Smooth muscle cell (in vitro differentiated cells): Measurements from ENCODE around the gene OBSL1. TPM values are rescaled to one million over a fixed set of nuclear protein-coding genes. Genes with fewer than 3 reads are reported as not detected.

Experiments used
- DNase-seq: peaks from one replicate; lab custom pipeline; 2025; ENCODE audit not compliant: unreplicated experiment; lab: John Stamatoyannopoulos, UW
- H2AFZ ChIP-seq: fragments of 200-600 bp; sonication (generic); 2 replicates; pipeline ENCODE4 v1.6.0; 2016; ENCODE audit warnings: antibody characterized with exemption, low read depth, mild to moderate bottlenecking
- H3F3A ChIP-seq: fragments of 200-600 bp; sonication (generic); 2 replicates; pipeline ENCODE4 v1.6.0; 2017; ENCODE audit warnings: antibody characterized with exemption, low read depth
- H3K27ac ChIP-seq: fragments of 200-600 bp; sonication (generic); 2 replicates; pipeline ENCODE4 v1.5.1; 2016; ENCODE audit warnings: low read depth, mild to moderate bottlenecking
- H3K27me3 ChIP-seq: fragments of 200-600 bp; sonication (generic); 2 replicates; pipeline ENCODE4 v1.6.1; 2016; ENCODE audit warnings: low read depth, mild to moderate bottlenecking
- H3K36me3 ChIP-seq: fragments of 200-600 bp; sonication (generic); 2 replicates; pipeline ENCODE4 v1.5.1; 2016; ENCODE audit warnings: low read depth
- H3K4me1 ChIP-seq: fragments of 200-600 bp; sonication (generic); 2 replicates; pipeline ENCODE4 v1.5.1; 2016; ENCODE audit warnings: low read depth
- H3K4me2 ChIP-seq: fragments of 200-600 bp; sonication (generic); 2 replicates; pipeline ENCODE4 v1.6.0; 2016; ENCODE audit warnings: mild to moderate bottlenecking
- H3K4me3 ChIP-seq: fragments of 200-600 bp; sonication (generic); 2 replicates; pipeline ENCODE4 v1.5.1; 2016; ENCODE audit warnings: mild to moderate bottlenecking
- H3K79me2 ChIP-seq: fragments of 200-600 bp; sonication (generic); 2 replicates; pipeline ENCODE4 v1.6.0; 2016; ENCODE audit warnings: low read depth, mild to moderate bottlenecking
- H3K9ac ChIP-seq: fragments of 200-600 bp; sonication (generic); 2 replicates; pipeline ENCODE4 v1.6.0; 2016; ENCODE audit warnings: low read depth
- H3K9me3 ChIP-seq: fragments of 200-600 bp; sonication (generic); replicated peaks from 2 replicates; pipeline ENCODE4 v1.5.1; 2016; ENCODE audit warnings: low read depth
- H4K20me1 ChIP-seq: fragments of 200-600 bp; sonication (generic); 2 replicates; pipeline ENCODE4 v1.6.0; 2016; ENCODE audit warnings: low read depth
- CTCF ChIP-seq: fragments of 200-600 bp; sonication (generic); IDR thresholded peaks from 2 replicates; pipeline ENCODE4 v1.5.1; 2017; ENCODE audit warnings: borderline replicate concordance, mild to moderate bottlenecking, antibody characterized with exemption; ENCODE audit not compliant: insufficient read depth, poor library complexity, severe bottlenecking
- WGBS: methylation state at CpG from one replicate; pipeline ENCODE4 v1.1.7; 2016; ENCODE audit warnings: low lambda C conversion rate; 5-methylcytosine and 5-hydroxymethylcytosine counted together
- polyA plus RNA-seq: library from polyadenylated mRNA; unstranded; fragments of >200 nt; fragmentation: Nextera tagmentation; extraction: Ambion mirVana; gene quantifications from 2 replicates; pipeline ENCODE4 v1.2.1, GENCODE V29; 2016
- total RNA-seq: library from RNA; depleted of rRNA; stranded (reverse); fragments of >200 nt; gene quantifications from 2 replicates; pipeline ENCODE4 v1.2.3, GENCODE V29; 2014

The OBSL1 gene
- total and polyA plus RNA-seq, 2 experiments from 2014 or later: 51.1 to 71.9 TPM

- Histone ChIP-seq H3K79me2 (no peaks in the 10 kb centered on the region), H3K9me3 (no peaks in the 10 kb centered on the region), H3K27ac (no peak overlapping the region), H3K27me3 (no peaks in the 10 kb centered on the region), H3K36me3 (no peaks in the 10 kb centered on the region), H3F3A (no peaks in the 10 kb centered on the region), H3K4me2 (no peak overlapping the region), H4K20me1 (no peaks in the 10 kb centered on the region), H3K9ac (no peak overlapping the region), H2AFZ (no peak overlapping the region), H3K4me1 (peaks cover 30% of the 10 kb centered on the region), H3K4me3 (no peak overlapping the region)
- WGBS: 92% methylated on average over 6 of the region's 6 CpGs
- TF ChIP-seq CTCF: no peak
- no peak for DNase-seq
Measured at GRCh38 chr2:219575566-219576504, 4.5 kb upstream of the OBSL1 start.

GRCh38 chr2:219574484-219575311 is 3.4 kb upstream of the OBSL1 start:
- peaks cover 3% of the 10 kb centered on the region for H4K20me1 ChIP-seq
- H3K4me2 ChIP-seq: no peak overlapping the region
- no peak overlapping the region for H3K27ac ChIP-seq
- no peak overlapping the region for H3K9ac ChIP-seq
- TF ChIP-seq CTCF: no peak
- H3K4me1 ChIP-seq: peaks cover 32% of the 10 kb centered on the region
- H3K36me3 ChIP-seq: no peaks in the 10 kb centered on the region
- peaks cover 8% of the 10 kb centered on the region for H3K79me2 ChIP-seq
- H3K27me3 ChIP-seq: no peaks in the 10 kb centered on the region
- no peaks in the 10 kb centered on the region for H3F3A ChIP-seq
- no peak overlapping the region for H2AFZ ChIP-seq
- no peak for DNase-seq
- H3K9me3 ChIP-seq: no peaks in the 10 kb centered on the region
- WGBS: 91% methylated on average over 21 of the region's 22 CpGs
- no peak overlapping the region for H3K4me3 ChIP-seq

- Histone ChIP-seq H3K4me2 (no peak overlapping the region), H3K9me3 (no peaks in the 10 kb centered on the region), H3F3A (no peaks in the 10 kb centered on the region), H3K9ac (no peak overlapping the region), H4K20me1 (peaks cover 9% of the 10 kb centered on the region), H3K4me3 (no peak overlapping the region), H3K79me2 (peaks cover 12% of the 10 kb centered on the region), H3K4me1 (peaks cover 28% of the 10 kb centered on the region), H3K27ac (no peak overlapping the region), H2AFZ (no peak overlapping the region), H3K36me3 (no peaks in the 10 kb centered on the region), H3K27me3 (no peaks in the 10 kb centered on the region)
- no peak for TF ChIP-seq CTCF
- DNase-seq: no peak
- 84% methylated on average over 5 of the region's 5 CpGs for WGBS
Measured at GRCh38 chr2:219573166-219573565, 1.8 kb upstream of the OBSL1 start.
